Loucy (cell line): ENCODE data around the gene KLF16.

Experiments
- CTCF ChIP-seq: fragments of 200-600 bp; sonication (generic); conservative IDR thresholded peaks from 2 replicates; pipeline ENCODE4 v1.5.1; 2014; ENCODE audit warnings: mild to moderate bottlenecking, antibody characterized with exemption, low read length
- EZH2phosphoT487 ChIP-seq: fragments of 200-600 bp; IDR thresholded peaks from 2 replicates; pipeline ENCODE4 v1.6.1; 2018; ENCODE audit warnings: antibody characterized with exemption, mild to moderate bottlenecking, moderate library complexity, borderline replicate concordance

GRCh38 chr19:1862068-1862423, 1.3 kb downstream of the KLF16 start:
- no peak for TF ChIP-seq CTCF
- no peak for TF ChIP-seq EZH2phosphoT487
